ENCODE results near the gene CYTH4.

GRCh38 chr22:37244114-37244921 lies 38.0 kb upstream of the CYTH4 start, which contains the start of gene RAC2:
- no peak for TF ChIP-seq PRDM15 (CRISPR knock-in tag; IDR thresholded peaks at IDR 0.05)
- no peak for TF ChIP-seq IRF2 (CRISPR knock-in tag; IDR thresholded peaks at IDR 0.05; ENCODE audit: borderline replicate concordance, low read depth)
- TF ChIP-seq, protein P1, sequence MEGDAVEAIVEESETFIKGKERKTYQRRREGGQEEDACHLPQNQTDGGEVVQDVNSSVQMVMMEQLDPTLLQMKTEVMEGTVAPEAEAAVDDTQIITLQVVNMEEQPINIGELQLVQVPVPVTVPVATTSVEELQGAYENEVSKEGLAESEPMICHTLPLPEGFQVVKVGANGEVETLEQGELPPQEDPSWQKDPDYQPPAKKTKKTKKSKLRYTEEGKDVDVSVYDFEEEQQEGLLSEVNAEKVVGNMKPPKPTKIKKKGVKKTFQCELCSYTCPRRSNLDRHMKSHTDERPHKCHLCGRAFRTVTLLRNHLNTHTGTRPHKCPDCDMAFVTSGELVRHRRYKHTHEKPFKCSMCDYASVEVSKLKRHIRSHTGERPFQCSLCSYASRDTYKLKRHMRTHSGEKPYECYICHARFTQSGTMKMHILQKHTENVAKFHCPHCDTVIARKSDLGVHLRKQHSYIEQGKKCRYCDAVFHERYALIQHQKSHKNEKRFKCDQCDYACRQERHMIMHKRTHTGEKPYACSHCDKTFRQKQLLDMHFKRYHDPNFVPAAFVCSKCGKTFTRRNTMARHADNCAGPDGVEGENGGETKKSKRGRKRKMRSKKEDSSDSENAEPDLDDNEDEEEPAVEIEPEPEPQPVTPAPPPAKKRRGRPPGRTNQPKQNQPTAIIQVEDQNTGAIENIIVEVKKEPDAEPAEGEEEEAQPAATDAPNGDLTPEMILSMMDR (IDR thresholded peaks at IDR 0.05) = no peak
- TF ChIP-seq, protein P2, sequence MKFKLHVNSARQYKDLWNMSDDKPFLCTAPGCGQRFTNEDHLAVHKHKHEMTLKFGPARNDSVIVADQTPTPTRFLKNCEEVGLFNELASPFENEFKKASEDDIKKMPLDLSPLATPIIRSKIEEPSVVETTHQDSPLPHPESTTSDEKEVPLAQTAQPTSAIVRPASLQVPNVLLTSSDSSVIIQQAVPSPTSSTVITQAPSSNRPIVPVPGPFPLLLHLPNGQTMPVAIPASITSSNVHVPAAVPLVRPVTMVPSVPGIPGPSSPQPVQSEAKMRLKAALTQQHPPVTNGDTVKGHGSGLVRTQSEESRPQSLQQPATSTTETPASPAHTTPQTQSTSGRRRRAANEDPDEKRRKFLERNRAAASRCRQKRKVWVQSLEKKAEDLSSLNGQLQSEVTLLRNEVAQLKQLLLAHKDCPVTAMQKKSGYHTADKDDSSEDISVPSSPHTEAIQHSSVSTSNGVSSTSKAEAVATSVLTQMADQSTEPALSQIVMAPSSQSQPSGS (CRISPR knock-in tag; IDR thresholded peaks at IDR 0.05; ENCODE audit: borderline replicate concordance, low read depth) = no peak
- TF ChIP-seq ZNF232 (CRISPR knock-in tag; IDR thresholded peaks at IDR 0.05) = no peak
- TF ChIP-seq CBFB (CRISPR knock-in tag; IDR thresholded peaks at IDR 0.05; ENCODE audit: low read depth) = no peak
- TF ChIP-seq ZNF121 (CRISPR knock-in tag; IDR thresholded peaks at IDR 0.05) = no peak
- TF ChIP-seq ATF6 (CRISPR knock-in tag; IDR thresholded peaks at IDR 0.05) = no peak
- TF ChIP-seq NR2C2 (CRISPR knock-in tag; IDR thresholded peaks at IDR 0.05) = no peak
